Measurements from ENCODE around the gene TMC4.
A peak's percentile ranks its signal among the peaks of the same experiment; 100 is the strongest.
"Not testable (repeated sequence)": the region's sequence is repeated elsewhere in the genome, so short reads cannot be mapped to it uniquely, and the experiment has no call there.

The TMC4 gene

DNA sequence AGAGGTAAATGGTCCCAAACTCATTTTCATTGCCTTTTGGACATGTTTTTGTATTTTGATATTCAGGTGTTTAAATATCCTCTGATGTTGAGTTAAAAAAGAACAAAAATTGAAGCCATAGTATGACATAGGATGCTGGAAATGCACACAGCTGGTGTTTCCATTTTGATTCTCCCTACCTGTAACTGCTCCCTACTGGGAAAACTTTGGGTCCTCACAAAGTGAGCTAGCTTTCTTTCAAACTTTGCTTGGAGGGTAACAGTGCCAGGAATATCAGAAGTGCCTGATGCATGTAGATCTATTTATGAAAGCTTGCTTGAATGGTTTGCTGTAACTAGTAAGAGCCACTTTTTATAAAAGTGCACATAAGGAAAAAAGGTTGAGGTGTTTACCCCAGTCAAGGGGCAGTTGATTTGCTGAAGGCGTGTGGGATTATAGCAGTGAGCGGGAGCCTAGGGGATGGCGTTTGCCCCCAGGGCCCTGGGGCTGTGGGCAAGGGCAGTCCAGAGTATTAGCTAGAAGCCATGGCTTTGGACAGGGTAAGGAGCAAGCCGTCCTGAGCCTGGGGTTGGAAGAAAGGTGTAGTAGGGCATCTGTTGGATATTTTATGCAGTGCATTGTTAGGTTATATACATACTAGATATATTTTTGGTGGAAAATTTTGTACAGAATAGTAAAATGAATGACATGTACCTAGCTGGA, 32.0 kb upstream of the TMC4 start:
- no peak for DNase-seq (ENCODE audit: low spot score)

DNA sequence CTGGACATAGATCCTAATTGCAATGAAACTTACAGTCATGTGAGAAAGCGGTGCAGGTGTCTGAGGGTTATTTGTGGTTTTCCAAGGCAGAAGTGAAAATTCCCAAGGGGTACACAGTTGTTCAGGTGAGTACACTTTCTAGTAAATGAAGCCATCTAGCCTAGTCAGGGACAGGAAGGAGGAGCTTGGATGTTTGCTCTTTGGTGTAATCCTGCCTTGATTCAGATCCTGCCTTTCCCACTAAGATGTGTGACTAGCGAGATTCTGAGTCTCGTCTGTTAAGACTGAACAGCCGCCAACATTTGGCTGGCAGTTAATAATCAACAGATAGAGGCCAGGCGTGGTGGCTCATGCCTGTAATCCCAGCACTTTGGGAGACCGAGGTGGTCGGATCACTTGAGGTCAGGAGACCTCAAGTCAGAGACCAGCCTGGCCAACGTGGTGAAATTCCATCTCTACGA, 30.2 kb upstream of the TMC4 start:
- no peak for DNase-seq (ENCODE audit: low spot score)

DNA sequence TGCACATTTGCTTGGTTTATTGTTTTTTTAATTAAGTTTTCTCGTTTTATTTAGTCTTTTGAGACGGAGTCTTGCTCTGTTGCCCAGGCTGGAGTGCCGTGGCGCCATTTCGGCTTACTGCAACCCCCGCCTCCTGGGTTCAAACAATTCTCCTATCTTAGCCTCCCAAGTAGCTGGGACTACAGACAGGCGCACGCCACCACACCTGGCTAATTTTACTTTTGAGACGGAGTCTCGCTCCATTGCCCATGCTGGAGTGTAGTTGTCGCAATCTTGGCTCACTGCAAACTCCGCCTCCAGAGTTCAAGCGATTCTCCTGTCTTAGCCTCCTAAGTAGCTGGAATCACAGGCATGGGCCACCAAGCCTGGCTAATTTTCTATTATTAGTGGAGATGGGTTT, 29.0 kb upstream of the TMC4 start:
- DNase-seq (ENCODE audit: low spot score), result no peak

DNA sequence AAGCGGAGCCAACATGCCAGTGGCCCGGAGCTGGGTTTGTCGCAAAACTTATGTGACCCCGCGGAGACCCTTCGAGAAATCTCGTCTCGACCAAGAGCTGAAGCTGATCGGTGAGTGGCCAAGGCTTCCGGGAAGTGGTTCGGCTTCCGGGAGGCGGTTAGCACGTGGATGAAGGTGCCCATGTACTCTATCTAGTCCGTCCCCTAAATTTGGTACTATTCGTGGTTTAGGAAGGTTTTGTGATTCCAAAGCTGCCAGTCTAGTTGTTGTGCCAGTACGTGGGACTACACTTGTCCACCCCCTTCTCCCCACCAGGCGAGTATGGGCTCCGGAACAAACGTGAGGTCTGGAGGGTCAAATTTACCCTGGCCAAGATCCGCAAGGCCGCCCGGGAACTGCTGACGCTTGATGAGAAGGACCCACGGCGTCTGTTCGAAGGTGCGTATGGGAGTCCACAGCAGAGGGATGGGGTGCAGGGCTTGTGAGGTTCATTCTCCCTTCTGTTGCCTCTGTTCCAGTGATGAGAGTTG, 28.3 kb upstream of the TMC4 start:
- DNase-seq (ENCODE audit: low spot score), result no peak

DNA sequence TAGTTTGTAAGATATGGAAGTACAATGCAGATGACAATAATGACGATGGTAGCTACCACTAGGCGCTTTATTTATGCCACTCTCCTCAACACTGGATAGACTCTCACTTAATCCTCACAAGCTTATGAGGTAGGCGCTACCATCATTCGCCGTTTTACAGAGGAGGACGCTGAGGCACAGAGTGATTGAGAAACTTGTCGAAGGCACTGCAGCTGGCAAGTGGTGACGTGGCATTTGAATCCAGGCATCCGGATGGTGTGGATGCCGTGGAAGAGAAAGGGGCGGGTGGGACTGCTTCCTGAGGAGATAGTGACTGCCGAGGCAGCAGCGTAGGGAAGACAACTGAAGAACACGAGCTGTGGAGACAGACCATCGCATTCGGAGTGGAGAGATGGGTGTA, 26.4 kb upstream of the TMC4 start:
- no peak for DNase-seq (ENCODE audit: low spot score)

DNA sequence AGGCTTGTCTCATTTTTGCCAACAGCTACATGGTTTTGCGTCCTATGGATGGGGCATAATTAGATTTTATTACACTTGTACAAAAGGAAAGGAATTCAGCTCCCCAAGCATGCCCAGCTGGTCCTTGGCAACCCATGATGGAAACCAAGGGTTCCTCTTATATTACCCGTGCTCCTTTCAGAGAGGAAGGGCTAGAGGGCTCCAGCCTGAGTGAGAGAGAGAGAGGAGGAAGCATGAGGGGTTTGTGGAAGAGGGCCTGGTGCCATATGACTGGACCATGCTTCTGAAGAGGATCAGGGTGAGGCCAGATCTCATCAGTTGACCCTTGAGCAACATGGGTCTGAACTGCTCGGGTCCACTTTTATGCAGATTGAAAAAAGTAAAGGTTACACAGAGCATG, 24.2 kb upstream of the TMC4 start:
- DNase-seq (ENCODE audit: low spot score), result no peak

DNA sequence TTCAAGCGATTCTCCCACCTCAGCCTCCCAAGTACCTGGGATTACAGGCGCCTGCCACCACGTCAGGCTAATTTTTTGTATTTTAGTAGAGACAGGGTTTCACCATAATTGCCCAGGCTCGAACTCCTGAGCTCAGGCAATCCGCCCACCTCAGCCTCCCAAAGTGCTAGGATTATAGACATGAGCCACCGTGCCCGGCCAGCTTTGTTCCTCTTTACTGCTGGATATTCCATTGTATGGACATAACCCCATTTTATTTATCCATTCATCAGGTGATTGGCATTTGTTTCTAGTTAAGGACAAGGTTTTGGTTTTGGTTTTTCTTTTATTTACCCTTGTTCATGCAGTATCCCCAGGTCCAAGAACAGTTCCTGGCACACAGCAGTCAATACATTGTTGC, 23.6 kb upstream of the TMC4 start:
- no peak for DNase-seq (ENCODE audit: low spot score)

DNA sequence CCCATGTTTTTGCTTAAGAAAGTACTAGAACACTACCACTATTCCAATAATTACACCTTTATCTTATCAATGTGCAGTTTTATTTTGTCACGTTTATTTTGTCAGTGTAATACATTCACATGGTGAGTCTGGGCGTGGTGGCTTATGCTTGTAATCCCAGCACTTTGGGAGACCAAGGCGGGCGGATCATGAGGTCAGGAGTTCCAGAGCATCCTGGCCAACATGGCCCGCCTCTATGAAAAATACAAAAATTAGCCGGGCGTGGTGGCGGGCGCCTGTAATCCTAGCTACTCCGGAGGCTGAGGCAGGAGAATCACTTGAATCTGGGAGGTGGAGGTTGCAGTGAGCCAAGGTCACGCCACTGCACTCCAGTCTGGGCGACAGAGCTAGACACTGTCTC, 21.5 kb upstream of the TMC4 start:
- not testable (repeated sequence) for DNase-seq (ENCODE audit: low spot score)

DNA sequence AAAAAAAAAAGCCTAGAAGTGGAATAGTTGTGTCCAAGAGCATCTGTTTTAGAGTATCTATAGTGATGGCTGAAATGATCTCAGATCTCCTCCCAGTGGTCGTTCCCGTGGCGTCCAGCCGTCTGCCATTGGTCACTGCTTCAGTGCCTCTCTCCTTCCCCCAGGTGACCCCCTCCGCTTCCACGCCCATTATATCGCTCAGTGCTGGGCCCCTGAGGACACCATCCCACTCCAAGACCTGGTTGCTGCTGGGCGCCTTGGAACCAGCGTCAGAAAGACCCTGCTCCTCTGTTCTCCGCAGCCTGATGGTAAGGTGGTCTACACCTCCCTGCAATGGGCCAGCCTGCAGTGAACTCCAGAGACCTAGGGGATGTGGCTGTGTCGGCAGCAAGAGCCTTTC, 20.1 kb upstream of the TMC4 start:
- DNase-seq (ENCODE audit: low spot score), result no peak

DNA sequence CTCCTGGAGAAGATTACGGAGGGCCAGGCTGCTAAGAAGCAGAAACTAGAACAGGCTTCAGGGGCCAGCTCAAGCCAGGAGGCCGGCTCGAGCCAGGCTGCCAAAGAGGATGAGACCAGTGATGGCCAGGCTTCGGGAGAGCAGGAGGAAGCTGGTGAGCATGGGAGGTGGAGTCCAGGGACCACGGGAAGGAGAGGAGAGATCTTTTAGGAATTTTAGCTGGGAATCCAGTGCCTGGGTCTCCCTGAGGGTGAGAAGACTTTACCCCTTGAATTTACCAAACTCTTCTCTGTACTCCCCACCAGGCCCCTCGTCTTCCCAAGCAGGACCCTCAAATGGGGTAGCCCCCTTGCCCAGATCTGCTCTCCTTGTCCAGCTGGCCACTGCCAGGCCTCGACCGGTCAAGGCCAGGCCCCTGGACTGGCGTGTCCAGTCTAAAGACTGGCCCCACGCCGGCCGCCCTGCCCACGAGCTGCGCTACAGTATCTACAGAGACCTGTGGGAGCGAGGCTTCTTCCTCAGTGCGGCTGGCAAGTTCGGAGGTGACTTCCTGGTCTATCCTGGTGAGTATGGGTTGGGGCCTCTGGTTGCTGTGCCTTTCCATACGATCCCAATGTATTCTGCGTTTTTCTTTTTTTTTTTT, 19.0 kb upstream of the TMC4 start:
- DNase-seq (ENCODE audit: low spot score), result no peak

DNA sequence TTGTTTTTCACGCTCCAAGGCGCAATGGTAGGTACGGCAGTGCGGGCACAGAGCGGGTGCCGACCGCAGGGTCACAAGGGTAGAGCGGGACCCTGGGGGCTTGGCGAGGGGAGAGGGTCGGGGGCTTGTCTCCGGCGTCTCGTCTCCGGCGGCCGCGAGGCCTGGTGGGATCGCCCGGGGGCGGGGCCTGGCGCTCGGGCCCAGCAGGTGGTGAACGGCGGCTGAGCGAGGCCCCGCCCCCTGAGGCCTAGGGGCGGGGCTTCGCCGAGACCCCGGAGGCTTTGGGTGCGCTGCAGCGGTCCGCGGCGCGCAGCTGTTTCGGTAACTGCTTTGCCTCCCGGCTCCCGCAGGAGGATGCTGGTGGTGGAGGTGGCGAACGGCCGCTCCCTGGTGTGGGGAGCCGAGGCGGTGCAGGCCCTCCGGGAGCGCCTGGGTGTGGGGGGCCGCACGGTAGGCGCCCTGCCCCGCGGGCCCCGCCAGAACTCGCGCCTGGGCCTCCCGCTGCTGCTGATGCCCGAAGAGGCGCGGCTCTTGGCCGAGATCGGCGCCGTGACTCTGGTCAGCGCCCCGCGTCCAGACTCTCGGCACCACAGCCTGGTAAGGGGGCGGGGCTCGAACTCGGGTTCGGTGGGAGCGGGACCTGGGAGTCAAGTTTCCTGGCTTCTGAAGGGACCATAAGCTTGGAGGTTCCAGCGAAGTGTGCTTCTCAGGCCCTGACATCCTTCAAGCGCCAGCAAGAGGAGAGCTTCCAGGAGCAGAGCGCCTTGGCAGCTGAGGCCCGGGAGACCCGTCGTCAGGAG, 18.3 kb upstream of the TMC4 start, which contains the start of gene TSEN34:
Gene TSEN34, plus strand, starts transcription at position 298 of the 800 bp plus-strand sequence. Its CDS starts 57 bp downstream, at position 355.
- DNase-seq (ENCODE audit: low spot score), result peak; percentile 28

DNA sequence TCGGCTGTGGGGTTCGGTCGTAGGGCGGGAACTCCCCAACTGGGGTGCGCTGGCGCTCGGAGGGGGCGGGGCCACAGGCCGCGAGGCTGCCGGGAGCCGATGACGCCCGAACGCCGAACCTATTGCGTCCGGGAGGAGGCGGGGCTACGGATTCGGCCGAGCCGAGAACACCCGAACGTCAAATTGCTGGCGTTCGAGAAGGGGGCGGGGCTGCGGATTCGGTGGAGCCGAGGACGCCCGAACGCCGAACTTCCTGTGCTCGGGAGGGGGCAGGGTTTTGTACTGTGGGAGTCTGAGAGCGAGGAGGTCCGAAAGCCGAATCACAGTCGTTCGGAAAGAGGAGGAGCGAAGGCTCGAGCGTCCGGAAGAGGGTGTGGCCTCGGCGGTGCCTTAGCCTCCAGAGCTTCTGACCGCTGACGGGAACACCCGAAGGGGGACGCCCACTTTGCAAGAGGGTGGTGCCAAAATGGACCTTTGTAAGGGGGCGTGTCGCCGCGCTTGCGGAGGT, 17.6 kb upstream of the TMC4 start:
- peak; percentile 100 for DNase-seq (ENCODE audit: low spot score)

DNA sequence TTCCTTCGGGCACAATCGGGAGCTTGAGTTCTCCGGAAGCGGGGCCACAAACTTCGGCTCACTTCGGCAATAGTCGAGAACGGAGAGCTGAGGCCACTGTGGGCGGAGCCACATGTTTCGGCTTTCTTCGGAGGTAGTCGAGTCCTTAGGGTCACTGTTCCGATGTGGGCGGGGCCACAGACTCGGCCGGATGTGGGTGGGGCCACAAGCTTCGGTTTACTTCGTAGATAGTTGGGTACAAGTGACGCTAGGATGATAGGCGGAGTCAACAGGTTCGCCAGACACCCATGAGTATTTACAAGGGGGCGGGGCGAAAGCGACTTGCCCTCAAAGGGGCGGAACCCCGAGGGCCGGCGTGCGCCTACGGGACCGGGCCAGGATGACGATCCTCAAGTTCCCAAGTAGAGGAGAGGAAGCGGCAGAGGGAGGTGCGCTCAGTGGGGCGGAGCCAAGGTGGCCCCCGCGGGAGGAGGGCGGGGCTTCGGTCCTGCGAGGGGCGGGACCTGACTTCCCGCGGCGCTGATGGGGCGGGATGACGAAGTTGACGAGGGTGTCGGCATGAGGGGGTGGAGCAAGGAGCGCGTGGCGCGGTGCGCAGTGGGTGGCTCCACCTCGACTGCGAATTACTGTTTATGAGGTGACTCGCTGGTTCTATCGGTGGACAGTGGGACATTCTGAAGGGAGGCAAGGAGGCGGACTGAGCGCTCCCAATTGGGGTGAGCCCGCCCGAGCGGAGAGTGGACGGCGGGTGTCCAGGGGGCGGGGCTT, 17.0 kb upstream of the TMC4 start:
- DNase-seq (ENCODE audit: low spot score), result peak; percentile 100

DNA sequence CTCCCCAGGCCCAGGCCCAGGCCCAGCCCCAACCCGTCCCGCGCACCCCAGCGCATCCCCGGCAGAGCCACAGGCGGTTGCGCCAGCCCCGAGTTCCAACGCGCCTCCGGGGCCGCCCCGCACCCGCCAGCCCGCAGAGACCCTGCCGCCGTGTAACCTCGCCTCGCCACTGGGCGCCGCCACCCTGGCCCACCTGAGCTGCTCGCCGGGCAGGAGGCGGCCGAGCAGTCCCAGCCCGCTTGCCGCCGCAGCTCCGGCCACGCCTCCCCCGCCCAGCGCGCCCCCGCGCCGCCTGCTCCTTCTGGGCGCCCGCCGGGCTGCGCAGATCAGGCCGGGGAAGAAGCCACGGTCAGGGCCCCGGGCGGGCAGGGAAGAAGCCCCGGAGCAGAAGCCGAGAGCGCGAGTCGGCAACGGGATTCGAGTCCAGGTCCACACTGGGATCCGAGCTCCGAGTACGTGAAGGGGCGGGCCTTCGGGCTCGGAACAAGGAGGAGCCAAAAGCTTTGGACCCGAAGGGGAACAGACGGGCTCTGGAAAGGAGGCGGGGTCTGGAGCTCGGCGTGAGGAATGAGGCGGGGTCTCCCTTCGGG, 16.3 kb upstream of the TMC4 start, which contains the start of gene MBOAT7:
Gene MBOAT7, minus strand, starts transcription at position 436 of the 590 bp plus-strand sequence. CDS start 1,072 bp downstream, outside the sequence.
- no peak for DNase-seq (ENCODE audit: low spot score)

DNA sequence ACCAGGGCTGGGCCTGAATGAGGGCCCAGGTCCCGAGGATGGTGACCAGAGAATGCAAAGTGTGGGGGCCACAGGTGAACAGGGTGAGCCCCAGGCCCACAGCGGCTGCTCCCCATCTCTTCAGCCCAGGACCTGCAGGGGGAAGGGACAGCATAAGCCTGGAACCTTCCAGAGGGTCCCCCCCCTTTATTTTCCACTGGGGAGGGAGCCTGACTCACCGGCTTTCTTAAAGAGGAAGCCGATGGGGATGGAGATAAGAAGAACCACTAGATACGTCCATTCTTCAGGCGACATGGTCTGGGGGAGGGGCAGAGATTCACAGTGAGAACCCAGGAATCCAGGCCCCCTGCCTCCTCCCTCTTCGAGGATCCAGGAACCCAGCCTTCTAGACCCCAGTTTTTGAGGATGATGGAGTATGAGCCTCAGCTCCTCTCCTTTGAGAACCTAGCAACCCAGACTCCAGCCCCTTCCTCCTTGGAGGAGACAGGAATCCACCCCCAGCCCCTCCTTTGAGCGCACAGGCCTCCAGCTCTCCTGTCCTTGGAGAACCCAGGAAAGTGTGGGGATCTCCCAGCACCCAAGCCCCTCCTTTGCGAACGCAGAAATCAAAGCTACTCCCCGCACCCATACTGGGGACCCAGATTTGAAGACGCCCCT, 15.4 kb upstream of the TMC4 start:
- DNase-seq (ENCODE audit: low spot score), result no peak

DNA sequence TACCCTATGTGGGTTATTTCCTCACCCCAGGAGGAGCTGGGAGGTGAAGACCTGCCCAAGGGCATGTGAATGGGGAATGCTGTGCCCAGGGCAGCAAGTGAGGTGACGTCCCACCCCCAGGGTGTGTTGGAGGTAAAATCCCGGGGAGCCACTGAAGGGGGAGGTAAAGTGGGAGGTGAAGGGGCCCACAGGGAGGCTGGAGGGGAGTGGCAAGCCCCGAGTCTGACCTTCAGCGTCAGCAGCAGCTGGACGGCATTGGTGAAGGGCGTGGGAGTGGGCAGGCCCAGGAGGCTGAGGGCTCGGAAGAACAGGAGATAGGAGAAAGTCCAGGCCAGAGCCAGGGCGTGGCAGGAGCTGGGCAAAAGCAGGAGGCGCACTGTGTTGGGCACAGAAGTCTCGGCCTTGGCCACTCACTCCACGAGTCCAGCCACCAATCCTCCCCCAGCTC, 14.0 kb upstream of the TMC4 start:
- DNase-seq (ENCODE audit: low spot score), result no peak

DNA sequence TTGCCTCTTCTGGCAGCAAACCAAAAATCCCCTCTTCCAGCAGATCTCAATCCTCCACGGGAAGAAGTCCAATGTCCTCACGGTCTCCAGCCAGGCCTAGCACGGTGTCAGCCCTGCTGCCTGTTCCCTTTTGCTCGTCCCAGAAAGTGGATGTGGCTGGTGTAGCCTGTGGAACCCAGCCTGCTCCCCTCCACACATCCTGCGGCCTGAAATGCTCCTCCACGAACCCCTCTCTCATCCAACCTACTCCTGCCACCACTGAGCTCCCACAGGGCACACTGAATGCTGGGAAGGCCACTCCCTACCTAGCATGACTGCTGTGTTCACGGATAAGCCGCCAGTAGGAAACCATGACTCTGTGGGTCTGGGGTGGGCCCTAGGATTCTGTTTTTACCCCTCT, 13.4 kb upstream of the TMC4 start:
- DNase-seq (ENCODE audit: low spot score), result no peak

DNA sequence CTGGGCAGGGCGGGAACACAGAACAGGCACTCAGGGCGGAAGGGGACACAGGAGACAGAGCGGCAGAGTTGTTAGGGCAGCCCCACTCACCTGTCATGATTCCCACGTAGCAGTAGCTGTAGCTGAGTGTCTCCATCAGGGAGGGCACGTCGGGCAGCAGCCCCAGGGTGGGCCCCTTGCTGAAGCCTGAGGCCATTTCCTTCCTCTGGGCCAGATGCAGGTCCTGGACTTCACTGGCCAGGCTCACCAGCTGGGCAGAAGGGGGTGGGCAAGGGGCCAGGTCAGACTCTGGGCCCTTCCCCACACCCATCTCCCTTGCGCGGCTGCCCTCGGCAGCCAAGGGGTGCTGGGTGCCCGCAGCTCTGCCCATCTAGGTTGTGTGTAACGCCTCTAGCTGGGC, 10.5 kb upstream of the TMC4 start:
- no peak for DNase-seq (ENCODE audit: low spot score)

DNA sequence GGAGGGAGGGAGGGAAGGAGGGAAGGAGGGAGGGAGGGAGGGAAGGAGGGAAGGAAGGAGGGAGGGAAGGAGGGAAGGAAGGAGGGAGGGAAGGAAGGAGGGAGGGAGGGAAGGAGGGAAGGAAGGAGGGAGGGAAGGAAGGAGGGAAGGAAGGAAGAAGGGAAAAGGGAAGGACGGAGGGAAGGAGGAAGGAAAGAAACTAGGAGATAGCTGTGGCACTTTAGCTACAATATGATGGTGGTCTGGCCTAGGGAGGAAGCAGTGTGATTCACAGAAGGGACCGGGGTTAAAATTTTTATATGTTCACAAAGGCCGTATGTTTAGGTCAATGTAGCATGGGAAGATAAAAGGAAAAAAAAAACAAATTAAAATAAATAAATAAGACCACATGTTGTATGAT, 8.9 kb upstream of the TMC4 start:
- DNase-seq (ENCODE audit: low spot score), result not testable (repeated sequence)

DNA sequence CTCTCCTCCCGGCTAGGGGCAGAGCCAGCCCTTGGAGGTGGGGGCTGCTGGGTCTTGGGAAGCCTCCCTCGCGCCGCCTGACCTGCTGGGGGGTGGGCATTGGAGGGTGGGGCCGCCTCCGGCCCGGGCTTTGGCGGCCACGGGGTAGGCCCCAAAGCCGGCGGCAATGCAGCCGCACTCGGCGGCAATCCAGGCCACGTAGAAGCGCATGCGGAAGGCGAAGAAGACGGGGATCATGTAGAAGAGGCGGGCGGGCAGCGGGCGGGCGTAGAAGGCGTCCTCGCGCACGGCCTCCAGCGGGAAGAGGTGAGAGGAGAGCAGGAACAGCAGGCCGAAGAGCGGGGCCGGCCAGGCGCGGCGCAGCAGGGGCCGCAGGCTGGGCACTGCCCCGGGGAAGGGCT, 7.7 kb upstream of the TMC4 start:
- no peak for DNase-seq (ENCODE audit: low spot score)

Measured in cerebellar cortex (tissue), 1 donor.